Measurements from ENCODE around the gene ZNF428.

DNA sequence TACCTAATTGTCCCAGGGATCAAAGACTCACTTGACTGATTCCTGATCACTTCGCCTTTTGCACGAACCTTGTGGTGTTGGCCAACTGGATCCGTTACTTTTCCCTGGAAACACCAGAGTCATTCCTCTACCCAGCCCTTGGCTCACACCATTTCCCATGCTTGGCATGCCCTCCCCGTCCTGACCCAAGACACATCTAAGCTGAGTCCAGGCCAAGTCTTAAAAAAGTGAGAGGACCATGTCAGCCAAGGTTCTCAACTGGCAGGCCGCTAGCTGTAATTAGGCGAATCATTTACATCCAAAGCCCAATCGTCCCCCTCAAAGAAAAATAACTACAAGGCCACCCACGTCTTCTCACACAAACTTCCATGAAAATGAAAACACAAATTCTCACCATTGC lies 39.1 kb upstream of the ZNF428 start:
- TF ChIP-seq, protein P1, sequence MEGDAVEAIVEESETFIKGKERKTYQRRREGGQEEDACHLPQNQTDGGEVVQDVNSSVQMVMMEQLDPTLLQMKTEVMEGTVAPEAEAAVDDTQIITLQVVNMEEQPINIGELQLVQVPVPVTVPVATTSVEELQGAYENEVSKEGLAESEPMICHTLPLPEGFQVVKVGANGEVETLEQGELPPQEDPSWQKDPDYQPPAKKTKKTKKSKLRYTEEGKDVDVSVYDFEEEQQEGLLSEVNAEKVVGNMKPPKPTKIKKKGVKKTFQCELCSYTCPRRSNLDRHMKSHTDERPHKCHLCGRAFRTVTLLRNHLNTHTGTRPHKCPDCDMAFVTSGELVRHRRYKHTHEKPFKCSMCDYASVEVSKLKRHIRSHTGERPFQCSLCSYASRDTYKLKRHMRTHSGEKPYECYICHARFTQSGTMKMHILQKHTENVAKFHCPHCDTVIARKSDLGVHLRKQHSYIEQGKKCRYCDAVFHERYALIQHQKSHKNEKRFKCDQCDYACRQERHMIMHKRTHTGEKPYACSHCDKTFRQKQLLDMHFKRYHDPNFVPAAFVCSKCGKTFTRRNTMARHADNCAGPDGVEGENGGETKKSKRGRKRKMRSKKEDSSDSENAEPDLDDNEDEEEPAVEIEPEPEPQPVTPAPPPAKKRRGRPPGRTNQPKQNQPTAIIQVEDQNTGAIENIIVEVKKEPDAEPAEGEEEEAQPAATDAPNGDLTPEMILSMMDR (conservative IDR thresholded peaks at IDR 0.05; ENCODE audit: low read depth, low read length): no peak
- TF ChIP-seq POLR2A (IDR thresholded peaks at IDR 0.05; ENCODE audit: low read depth, low read length): no peak
- no peak for TF ChIP-seq MAZ (IDR thresholded peaks at IDR 0.05; ENCODE audit: borderline replicate concordance, low read depth, low read length)
- no peak for TF ChIP-seq RAD21 (IDR thresholded peaks at IDR 0.05; ENCODE audit: low read length)
- TF ChIP-seq FOS (IDR thresholded peaks at IDR 0.05; ENCODE audit: low read depth, low read length): no peak
- no peak for TF ChIP-seq RCOR1 (IDR thresholded peaks at IDR 0.05; ENCODE audit: insufficient replicate concordance, low read length)
- no peak for TF ChIP-seq SMC3 (IDR thresholded peaks at IDR 0.05; ENCODE audit: low read depth, low read length)
- TF ChIP-seq, protein P2, sequence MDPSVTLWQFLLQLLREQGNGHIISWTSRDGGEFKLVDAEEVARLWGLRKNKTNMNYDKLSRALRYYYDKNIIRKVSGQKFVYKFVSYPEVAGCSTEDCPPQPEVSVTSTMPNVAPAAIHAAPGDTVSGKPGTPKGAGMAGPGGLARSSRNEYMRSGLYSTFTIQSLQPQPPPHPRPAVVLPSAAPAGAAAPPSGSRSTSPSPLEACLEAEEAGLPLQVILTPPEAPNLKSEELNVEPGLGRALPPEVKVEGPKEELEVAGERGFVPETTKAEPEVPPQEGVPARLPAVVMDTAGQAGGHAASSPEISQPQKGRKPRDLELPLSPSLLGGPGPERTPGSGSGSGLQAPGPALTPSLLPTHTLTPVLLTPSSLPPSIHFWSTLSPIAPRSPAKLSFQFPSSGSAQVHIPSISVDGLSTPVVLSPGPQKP (IDR thresholded peaks at IDR 0.05; ENCODE audit: borderline replicate concordance, low read depth, low read length): no peak
- TF ChIP-seq MAFK (IDR thresholded peaks at IDR 0.05; ENCODE audit: low read depth, low read length): no peak
- TF ChIP-seq BHLHE40 (IDR thresholded peaks at IDR 0.05; ENCODE audit: low read depth, low read length): no peak
- TF ChIP-seq, protein P3, sequence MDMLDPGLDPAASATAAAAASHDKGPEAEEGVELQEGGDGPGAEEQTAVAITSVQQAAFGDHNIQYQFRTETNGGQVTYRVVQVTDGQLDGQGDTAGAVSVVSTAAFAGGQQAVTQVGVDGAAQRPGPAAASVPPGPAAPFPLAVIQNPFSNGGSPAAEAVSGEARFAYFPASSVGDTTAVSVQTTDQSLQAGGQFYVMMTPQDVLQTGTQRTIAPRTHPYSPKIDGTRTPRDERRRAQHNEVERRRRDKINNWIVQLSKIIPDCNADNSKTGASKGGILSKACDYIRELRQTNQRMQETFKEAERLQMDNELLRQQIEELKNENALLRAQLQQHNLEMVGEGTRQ (IDR thresholded peaks at IDR 0.05; ENCODE audit: low read depth, low read length): no peak
- no peak for TF ChIP-seq CEBPB (IDR thresholded peaks at IDR 0.05; ENCODE audit: low read depth, low read length)
- TF ChIP-seq MXI1 (IDR thresholded peaks at IDR 0.05; ENCODE audit: borderline replicate concordance, low read depth, low read length): no peak
- TF ChIP-seq RFX5 (IDR thresholded peaks at IDR 0.05; ENCODE audit: low read depth, low read length): no peak

All from IMR-90 (cell line).